Measurements from ENCODE around the gene TMEM248.

DNA sequence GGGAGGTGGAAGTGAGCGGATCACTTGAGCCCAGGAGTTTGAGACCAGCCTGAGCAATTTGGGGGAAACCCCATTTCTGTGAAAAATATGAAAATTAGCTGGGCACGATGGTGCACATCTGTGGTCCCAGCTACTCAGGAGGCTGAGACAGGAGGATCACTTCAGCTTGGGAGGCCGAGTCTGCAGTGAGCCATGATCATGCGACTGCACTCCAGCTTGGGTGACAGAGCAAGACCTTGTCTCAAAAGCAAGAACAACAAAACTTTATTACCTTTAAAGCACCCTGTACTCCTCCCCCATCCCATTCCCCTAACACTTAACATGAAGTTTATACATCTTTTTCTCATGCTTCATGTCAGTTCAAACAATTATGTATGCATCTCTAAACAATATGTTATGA, 1.3 kb upstream of the TMEM248 start:
- TF ChIP-seq JUNB (IDR thresholded peaks at IDR 0.05; ENCODE audit: unreplicated experiment) (no peak), NANOG (IDR thresholded peaks at IDR 0.05; ENCODE audit: borderline replicate concordance) (no peak), EZH2 (IDR thresholded peaks at IDR 0.05; ENCODE audit: low read depth, unreplicated experiment) (no peak), POLR2AphosphoS5 (IDR thresholded peaks at IDR 0.05; ENCODE audit: low read depth) (no peak), EZH2phosphoT487 (IDR thresholded peaks at IDR 0.05; ENCODE audit: unreplicated experiment) (no peak)
- TF ChIP-seq, protein P1, sequence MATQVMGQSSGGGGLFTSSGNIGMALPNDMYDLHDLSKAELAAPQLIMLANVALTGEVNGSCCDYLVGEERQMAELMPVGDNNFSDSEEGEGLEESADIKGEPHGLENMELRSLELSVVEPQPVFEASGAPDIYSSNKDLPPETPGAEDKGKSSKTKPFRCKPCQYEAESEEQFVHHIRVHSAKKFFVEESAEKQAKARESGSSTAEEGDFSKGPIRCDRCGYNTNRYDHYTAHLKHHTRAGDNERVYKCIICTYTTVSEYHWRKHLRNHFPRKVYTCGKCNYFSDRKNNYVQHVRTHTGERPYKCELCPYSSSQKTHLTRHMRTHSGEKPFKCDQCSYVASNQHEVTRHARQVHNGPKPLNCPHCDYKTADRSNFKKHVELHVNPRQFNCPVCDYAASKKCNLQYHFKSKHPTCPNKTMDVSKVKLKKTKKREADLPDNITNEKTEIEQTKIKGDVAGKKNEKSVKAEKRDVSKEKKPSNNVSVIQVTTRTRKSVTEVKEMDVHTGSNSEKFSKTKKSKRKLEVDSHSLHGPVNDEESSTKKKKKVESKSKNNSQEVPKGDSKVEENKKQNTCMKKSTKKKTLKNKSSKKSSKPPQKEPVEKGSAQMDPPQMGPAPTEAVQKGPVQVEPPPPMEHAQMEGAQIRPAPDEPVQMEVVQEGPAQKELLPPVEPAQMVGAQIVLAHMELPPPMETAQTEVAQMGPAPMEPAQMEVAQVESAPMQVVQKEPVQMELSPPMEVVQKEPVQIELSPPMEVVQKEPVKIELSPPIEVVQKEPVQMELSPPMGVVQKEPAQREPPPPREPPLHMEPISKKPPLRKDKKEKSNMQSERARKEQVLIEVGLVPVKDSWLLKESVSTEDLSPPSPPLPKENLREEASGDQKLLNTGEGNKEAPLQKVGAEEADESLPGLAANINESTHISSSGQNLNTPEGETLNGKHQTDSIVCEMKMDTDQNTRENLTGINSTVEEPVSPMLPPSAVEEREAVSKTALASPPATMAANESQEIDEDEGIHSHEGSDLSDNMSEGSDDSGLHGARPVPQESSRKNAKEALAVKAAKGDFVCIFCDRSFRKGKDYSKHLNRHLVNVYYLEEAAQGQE (IDR thresholded peaks at IDR 0.05; ENCODE audit: unreplicated experiment), result no peak
- TF ChIP-seq, protein P2, sequence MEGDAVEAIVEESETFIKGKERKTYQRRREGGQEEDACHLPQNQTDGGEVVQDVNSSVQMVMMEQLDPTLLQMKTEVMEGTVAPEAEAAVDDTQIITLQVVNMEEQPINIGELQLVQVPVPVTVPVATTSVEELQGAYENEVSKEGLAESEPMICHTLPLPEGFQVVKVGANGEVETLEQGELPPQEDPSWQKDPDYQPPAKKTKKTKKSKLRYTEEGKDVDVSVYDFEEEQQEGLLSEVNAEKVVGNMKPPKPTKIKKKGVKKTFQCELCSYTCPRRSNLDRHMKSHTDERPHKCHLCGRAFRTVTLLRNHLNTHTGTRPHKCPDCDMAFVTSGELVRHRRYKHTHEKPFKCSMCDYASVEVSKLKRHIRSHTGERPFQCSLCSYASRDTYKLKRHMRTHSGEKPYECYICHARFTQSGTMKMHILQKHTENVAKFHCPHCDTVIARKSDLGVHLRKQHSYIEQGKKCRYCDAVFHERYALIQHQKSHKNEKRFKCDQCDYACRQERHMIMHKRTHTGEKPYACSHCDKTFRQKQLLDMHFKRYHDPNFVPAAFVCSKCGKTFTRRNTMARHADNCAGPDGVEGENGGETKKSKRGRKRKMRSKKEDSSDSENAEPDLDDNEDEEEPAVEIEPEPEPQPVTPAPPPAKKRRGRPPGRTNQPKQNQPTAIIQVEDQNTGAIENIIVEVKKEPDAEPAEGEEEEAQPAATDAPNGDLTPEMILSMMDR (conservative IDR thresholded peaks at IDR 0.05; ENCODE audit: low read depth in 2 of 2), result no peak
- TF ChIP-seq, protein P3, sequence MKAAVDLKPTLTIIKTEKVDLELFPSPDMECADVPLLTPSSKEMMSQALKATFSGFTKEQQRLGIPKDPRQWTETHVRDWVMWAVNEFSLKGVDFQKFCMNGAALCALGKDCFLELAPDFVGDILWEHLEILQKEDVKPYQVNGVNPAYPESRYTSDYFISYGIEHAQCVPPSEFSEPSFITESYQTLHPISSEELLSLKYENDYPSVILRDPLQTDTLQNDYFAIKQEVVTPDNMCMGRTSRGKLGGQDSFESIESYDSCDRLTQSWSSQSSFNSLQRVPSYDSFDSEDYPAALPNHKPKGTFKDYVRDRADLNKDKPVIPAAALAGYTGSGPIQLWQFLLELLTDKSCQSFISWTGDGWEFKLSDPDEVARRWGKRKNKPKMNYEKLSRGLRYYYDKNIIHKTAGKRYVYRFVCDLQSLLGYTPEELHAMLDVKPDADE (IDR thresholded peaks at IDR 0.05), result no peak
